Retina (tissue), 1 donor: ENCODE data around the gene RPRD1A.
"Not testable (repeated sequence)": the region's sequence is repeated elsewhere in the genome, so short reads cannot be mapped to it uniquely, and the experiment has no call there.

Experiments
- DNase-seq: peaks from one replicate; pipeline ENCODE4 v3.0.0-alpha.2; 2016

Gene RPRD1A, protein sequence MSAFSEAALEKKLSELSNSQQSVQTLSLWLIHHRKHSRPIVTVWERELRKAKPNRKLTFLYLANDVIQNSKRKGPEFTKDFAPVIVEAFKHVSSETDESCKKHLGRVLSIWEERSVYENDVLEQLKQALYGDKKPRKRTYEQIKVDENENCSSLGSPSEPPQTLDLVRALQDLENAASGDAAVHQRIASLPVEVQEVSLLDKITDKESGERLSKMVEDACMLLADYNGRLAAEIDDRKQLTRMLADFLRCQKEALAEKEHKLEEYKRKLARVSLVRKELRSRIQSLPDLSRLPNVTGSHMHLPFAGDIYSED

DNA sequence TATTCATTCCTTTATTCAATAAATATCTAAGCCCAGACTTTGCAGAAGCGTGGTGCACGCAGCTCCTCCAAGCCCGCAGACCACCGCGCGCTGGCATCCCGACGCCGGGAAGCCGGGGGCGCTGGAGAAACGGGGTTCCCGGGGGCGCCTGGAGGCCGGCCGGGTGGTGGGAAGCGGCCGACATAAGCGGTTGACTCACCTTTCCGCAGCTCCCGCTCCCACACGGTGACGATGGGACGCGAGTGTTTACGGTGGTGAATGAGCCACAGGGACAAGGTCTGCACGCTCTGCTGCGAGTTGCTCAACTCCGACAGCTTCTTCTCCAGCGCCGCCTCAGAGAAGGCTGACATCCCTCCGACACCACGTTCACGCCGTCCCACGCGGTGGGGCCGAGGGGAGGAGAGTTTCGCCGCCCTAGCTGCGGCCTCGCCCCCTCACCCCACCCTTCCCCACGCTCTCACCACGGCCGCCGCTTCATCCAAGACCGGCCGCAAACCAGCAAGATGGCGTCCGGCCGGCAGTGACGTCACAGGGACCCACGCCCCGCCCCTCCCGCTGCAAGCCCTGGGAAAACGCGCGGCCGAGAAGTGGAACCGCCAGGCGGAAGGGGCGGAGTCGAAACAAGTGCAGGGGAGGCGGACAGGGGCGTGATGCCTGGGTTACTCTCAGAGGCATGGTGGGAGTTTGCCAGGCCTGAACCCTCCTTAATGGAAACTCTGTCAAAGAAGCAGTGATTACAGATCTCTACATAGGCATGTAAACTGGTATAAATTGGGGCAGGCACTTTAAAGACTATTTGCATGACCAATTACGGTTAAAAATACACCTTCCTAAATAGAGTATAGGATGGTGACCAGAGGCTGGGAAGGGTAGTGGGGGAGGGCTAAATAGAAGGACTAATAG lies at the start of gene RPRD1A:
Gene RPRD1A (minus strand): TSS at position 505 of the 903 bp plus-strand sequence. CDS start 155 bp downstream, at position 350.
- DNase-seq, result peak; percentile 98

DNA sequence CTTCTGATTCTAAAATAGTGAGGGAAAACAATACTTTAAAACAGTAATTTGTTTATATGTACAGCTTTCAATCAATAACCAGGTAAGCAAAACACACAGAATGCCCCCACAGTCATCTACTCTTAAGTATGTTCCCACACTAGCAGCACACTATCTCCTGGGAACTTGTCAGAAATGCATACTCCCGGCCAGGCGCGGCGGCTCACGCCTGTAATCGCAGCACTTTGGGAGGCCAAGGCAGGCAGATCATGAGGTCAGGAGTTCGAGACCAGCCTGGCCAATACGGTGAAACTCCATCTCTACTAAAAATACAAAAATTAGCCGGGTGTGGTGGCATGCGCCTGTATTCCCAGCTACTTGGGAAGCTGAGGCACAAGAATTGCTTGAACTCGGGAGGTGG lies 49.4 kb upstream of the RPRD1A start:
- DNase-seq, result not testable (repeated sequence)

DNA sequence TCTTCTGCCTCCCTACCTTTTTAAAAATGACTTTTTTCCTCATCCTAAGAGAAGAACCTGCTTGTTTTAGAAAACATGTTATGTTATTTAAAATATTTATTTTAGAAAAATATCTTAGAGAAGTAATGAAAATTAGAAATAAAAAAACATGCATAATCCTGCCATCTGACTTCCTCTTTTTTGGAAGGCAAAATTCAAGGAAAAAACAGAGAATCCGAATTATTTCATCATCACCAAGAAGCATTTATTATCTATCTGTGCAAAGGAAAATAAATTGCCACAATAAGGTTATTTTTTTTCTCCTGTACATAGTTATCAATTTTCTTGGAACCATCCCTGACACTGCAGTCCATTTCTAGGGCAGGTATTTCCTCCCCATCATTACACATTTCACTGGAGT lies 47.4 kb upstream of the RPRD1A start:
- DNase-seq, result no peak

DNA sequence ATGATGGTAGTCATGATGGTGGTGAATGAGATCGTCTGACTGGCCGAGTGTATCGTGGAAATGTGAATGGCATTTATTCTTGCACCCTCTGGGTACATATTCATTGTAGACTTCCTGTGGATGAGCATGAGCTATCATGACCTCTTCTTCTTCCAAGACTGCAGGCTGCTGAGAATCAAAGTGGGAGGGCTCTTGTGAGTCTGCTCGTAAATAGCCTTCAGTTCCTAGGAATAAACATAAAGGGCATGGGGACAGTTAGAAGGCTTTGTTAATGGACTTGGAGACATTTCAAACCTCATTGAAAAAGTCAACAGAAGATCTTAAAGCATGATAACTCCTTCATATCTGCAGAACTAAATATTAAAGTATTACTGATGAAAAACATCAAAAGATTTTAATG lies 46.9 kb upstream of the RPRD1A start:
- DNase-seq, result no peak

DNA sequence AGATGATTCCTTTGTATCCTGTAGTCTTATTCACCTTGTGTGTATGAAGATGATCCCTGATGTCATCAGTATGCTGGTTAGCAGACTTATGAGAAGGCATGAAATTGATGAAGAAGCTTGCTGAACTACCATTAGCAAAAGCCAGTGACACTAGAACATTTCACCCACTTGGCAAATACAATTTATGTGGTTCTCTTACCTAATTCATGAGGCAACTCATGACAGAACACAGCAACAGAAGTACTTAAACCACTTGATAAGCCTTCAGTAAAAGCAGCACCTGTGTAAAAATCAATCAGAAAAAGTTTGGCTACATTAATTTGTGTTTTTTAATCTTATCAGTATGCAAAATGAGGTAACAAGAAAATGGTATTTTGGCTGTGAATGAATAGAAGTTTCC lies 44.9 kb upstream of the RPRD1A start:
- DNase-seq, result no peak

DNA sequence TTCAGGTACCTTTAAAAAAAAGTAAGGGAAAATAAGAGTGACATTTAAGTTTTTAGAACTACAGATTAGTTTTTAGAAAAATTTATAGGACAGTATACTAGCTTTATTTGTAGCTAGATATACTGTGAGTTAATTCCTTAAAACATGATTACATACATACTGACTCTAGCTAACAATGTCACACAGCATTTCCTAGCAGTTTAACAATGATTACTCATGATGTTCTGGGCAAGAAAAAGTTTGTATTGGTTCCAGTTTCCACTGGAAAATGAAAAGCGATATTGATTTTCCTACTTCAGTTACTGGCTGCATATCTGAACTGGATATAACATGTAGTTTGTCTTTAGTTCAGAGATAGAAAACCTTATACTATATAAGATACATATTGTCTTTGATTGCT lies 42.4 kb upstream of the RPRD1A start:
- no peak for DNase-seq

DNA sequence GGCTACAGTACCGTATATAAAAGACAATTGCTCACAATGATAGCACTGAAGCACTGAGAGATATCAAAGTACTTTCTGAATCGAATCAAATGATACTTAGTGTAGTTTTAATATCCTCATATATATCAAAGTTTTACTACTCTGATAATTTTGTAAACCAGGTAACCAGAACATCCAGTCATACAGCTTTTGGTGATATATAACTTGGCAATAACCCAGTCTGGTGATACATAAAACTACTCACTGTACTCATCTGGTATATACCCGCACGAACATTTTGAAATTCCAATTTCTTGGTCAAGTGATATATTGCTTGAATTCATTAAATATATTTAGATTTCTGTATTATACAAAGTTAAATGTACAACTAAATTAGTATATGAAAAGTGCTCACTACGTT lies 41.2 kb upstream of the RPRD1A start:
- DNase-seq, result no peak

DNA sequence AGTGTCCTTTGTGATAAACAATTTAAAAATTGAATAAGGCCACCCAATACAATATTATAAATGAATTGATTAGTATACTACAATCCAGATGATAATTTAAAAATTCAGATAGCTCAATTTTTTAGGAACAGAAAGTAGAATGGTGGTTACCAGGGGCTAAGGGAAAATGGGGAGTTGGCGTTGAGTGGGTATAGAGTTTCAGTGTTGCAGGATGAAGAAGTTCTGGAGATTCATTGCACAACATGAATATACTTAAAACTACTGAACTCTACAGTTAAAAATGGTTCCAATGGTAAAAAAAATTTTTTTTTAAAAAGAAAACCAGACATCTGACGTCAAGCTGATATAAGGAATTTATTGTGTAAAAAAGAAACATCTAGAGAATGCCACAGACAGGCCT lies 40.8 kb upstream of the RPRD1A start:
- no peak for DNase-seq

DNA sequence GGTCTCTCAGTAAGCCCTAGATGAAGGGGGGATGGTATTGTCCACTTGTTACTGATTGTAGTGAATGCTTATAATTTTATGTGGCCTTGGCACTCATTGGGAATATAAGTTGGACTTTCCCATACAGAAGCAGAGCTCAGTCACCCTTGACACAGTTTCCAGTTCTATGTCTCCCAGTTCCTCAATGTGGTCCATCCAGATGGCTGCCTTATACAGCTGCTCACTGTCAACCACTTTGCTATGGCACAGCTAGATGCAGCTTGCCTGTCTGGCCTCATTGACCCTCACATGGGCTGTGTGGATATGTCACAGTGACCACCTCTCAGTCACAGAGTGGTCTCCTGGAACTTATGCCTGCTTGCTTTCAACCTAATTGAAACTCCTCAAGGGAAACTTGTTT lies 40.1 kb upstream of the RPRD1A start:
- DNase-seq, result no peak

DNA sequence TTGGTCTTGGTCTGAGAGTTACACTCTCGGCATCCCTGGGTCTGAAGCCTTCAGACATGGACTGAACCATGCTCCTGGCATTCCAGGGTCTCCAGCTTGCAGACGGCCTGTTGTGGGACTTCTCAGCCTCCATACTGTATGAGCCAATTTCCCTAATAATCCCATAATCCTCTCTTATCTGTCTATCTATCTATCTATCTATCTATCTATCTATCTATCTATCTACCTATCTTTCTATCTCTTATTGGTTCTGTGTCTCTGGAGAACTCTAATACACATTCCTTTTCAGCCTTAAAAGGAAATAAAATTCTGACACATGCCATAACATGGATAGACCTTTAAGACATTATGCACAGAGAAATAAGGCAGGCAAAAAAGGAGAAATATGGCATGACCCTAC lies 37.4 kb upstream of the RPRD1A start:
- DNase-seq, result no peak

DNA sequence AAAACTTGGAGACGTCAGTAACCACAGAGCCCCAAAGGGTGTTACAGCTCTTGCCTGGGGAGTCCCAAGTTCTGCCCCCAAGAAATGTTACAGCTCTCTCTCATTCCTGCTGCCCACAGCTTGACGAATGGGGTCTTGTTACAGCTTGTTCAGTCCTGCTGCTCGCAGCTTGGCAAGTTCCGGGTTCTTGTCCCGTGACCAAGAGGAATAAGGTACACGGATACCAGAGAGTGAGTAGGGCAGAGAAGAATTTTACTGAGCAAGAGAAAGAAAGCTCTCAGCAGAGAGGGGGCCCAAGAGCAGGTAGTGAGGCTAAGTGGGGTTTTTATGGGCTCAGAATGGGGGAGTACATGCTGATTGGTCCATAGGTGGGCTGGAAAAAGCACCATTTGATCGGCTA lies 34.6 kb upstream of the RPRD1A start:
- DNase-seq, result no peak

DNA sequence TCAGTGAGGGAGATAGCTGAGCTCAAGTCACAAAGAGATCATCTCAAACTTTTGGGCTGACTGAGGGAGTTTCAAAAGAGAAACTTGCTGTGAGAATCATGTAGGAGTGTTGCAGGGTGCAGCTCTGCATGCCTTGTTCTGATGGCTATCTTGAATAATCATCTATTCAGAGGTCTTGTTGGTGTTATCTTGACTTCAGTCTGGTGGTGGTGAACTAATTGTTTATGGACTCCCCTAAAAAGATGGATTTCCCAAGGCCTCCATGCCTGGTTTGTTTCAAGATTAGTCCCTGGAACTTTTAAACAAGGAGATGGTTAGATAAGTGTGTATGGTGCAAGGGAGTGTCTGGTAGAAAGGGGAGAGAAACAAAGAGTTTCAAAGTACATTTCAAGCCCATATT lies 32.0 kb upstream of the RPRD1A start:
- no peak for DNase-seq

DNA sequence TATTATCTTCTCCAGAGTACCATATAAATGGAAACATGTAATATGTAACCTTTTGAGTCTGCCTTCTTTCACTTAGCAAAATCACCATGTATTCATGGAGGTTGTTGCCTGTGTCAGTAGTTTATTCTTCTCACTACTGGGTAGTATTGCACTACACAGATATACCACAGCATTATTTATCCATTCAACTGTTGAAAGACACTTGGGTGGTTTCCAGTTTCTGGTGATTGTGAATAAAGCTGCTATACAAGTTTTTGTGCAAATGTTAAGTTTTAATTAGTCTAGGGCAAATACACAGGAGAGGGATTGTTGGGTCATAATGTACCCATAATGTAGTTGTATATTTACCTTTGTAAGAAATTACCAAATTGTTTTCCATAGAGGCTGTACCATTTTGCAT lies 29.6 kb upstream of the RPRD1A start:
- no peak for DNase-seq

DNA sequence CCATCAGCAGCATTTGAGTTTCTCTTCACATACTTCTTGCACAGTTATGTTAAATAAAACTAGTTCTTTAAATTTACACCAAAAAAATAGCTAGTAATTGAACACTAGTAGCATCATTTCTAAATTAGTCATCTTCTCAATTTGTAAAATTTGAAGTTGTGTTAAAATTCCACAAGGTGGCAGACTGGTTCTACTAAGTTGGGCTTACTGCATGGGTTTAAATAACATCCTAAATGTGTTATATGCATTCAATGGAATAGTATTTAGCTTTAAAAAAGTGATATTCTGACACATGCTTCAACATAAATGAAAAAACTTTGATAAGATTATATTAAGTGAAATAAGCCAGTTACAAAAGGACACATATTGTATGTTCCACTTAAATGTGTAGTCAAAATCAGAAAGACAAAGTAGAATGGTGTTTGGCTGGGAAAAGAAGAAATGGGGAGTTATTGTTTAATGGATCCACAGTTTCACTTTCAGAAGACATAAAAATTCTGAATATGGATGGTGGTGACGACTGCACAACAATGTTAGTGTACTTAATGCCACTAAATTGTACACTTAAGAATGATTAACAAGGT lies 28.7 kb upstream of the RPRD1A start:
- no peak for DNase-seq

DNA sequence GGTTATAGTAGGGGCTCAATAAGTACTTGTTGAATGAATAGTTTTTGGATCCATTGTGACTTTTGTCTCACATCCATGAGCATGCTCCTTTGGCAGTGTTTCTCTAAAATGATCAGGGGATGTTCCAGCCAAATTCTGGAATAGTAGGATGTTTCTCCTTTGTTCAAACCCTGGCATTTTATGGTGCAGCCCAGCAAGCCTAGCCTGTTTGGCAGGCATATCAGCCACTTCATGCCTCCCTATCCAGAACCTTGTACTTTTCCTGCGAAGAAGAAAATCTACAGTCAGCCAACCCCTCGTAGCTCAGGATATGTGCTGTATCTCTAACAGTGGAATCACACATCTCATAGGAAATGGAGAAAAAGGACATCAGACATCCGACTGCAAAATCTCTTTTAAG lies 27.1 kb upstream of the RPRD1A start:
- DNase-seq, result no peak

DNA sequence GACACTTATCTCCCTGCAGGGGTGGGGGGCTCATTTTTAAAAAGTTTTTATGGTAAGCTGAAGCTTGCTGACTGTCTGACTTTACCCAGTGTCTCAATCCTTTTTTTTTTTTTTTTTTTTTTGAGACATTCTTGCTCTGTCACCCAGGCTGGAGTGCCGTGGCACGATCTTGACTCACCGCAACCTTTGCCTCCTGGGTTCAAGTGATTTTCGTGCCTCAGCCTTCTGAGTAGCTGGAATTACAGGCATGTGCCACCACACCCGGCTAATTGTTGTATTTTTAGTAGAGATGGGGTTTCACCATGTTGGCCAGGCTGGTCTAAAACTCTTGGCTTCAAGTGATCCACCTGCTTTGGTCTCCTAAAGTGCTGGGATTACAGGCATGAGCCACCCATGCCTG lies 24.8 kb upstream of the RPRD1A start:
- not testable (repeated sequence) for DNase-seq

DNA sequence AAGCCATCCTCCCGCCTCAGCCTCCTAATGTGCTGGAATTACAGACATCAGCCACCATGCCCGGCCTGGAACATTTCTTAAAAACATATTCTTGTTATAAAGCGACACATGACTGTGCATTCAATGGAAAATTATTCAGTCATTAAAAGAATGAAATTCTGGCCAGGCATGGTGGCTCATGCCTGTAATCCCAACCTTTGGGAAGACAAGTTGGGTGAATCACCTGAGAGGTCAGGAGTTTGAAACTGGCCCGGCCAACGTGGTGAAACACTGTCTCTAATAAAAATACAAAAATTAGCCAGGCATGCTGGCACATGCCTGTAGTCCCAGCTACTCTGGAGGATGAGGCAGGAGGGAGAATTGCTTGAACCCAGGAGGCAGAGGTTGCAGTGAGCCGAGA lies 21.6 kb upstream of the RPRD1A start:
- no peak for DNase-seq

DNA sequence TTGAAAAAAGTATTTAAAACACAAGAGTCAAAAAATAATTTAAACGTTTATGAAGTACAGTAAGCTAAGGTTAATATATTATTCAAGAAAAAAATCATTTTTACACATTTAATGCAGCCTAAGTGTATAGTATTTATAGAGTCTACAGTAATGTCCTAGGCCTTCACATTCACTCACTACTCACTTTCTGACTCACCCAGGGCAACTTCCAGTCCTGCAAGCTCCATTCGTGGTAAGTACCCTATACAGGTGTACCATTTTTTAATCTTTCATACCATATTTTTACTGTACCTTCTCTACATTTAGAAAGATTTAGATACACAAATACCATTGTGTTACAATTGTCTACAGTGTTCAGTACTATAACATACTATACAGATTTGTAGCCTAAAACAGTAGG lies 20.9 kb upstream of the RPRD1A start:
- DNase-seq, result no peak

DNA sequence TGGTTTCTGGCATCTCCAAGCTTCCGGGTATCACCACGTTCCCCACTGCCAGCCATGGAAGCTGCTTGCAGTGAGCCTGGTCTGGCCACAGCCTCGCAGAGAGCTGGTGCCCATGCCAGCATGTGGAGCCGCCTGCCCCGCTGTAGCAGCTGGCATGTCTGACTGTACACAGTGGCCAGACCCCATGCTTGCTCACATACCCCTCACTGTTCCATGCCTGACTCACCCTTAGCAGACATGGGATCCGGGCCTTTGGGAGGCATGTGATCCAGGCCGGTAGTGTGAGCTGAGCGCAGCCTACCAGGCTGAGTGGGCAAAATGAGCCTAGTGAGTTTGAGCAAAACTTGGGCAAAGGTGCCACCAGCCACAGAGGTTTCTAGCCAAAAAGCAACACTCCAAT lies 18.8 kb upstream of the RPRD1A start:
- no peak for DNase-seq

DNA sequence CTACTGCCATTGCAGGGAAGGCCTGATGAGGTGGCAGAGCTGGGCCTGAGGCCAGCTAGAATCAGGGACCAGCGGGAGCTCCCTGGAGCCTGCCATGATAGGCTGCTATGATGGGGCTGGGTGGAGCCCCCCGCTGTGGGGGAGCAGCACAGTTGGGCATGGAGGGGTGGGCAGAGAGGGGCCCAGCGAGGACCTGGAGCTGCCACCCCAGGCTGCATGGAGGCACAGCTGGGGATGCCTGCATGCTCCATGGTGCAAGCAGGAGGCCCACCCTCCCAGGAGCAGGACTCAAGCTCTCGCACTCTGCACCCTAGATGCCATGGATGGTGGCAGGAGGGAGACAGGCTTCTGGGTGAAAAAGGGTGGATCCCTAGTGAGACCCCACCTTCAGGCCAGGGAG lies 17.8 kb upstream of the RPRD1A start:
- no peak for DNase-seq

DNA sequence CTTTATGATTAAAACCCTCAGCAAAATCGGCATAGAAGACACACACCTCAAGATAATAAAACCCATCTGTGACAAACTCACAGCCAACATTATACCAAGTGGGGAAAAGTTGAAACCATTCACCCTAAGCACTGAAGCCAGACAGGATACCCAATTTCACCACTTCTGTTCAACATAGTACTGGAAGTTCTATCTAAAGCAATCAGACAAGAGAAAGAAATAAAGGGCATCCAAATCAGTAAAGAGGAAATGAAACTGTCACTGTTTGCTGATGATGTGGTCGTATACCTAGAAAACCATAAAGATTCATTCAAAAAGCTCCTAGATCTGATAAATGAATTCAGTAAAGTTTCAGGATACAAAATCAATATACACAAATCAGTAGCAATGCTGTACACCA lies 16.4 kb upstream of the RPRD1A start:
- no peak for DNase-seq

DNA sequence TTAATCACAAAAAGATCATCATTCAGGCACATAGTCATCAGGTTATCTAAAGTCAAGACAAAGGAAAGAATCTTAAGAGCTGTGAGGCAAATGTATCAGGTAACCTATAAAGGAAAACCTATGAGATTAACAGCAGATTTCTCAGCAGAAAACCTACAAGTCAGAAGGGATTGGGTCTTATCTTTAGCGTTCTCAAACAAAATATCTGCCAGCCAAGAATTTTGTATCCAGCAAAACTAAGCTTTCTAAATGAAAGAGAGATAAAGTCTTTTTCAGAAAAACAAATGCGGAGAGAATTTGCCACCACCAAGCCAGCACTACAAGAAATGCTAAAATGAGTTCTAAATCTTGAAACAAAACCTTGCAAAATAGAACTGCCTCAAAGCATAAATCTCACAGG lies 13.8 kb upstream of the RPRD1A start:
- DNase-seq, result not testable (repeated sequence)

DNA sequence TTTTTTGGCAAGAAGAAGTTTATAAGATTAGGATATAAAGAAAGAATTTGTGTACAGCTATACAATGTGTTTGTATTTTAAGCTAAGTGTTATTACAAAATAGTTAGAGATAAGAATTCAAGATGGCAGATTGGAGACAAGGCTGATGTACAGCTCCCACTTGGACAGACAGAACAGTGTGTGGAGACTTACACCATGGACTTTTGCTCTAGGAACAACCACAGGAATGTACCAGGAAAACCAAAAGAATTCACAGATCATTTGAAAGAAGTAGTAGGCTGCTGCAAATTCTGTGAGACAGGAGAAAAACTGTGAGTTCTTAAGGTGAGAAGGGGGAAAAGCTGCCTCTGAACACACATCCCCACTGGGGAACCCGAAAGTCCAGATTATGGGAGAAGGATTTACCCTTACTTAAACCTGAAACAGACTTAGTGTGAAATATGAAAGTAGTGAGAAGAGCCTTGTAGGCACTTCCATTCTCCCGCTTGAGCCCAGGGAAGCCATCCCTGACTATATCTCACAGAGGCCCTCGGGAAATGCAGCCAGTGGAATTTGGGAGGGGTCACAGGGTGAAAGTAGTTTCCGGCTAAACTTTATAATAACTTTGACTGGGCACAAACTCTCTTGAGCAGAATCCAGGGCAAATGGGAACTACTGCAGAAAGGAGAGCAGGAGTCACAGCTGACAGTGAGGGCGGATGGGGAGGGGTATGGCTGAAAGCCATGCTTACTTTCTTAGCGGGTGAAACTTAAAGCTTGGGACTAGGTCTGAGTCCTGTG lies 11.6 kb upstream of the RPRD1A start:
- no peak for DNase-seq
